Keratinocyte (primary cell): ENCODE data around the gene ATP12A.

Source experiments
- CTCF ChIP-seq, 3 experiments: IDR thresholded peaks in 1 of 3; conservative IDR thresholded peaks in 1 of 3; optimal IDR thresholded peaks in 1 of 3; 2 replicates in 2 of 3; 3 replicates in 1 of 3; pipeline versions ENCODE3 to v1.5.1; 2011; ENCODE audit warnings: low read length in 3 of 3, mild to moderate bottlenecking in 3 of 3, moderate library complexity in 2 of 3, control low read depth in 1 of 3, inconsistent platforms in 1 of 3; ENCODE audit not compliant: insufficient read depth in 2 of 3; ENCODE audit errors: extremely low read depth in 1 of 3
- EZH2 ChIP-seq: IDR thresholded peaks from one replicate; pipeline ENCODE4 v1.6.1; 2012; ENCODE audit warnings: inconsistent platforms, mild to moderate bottlenecking, low read length, moderate library complexity

- no peak for TF ChIP-seq CTCF (optimal IDR thresholded peaks at IDR 0.05 in 1 of 3, IDR thresholded peaks at IDR 0.05 in 1 of 3, conservative IDR thresholded peaks at IDR 0.05 in 1 of 3; ENCODE audit: extremely low read depth in 1 of 3, insufficient read depth in 2 of 3, low read length in 3 of 3)
- TF ChIP-seq EZH2, result no peak
Observed at GRCh38 chr13:24636776-24637175, 43.4 kb upstream of the ATP12A start.
